Psoas muscle (tissue), 8 donors: ENCODE data around the gene AKAP9. TPM values are rescaled to one million over a fixed set of nuclear protein-coding genes. Genes with fewer than 3 reads are reported as not detected.
"Not testable (repeated sequence)": the region's sequence is repeated elsewhere in the genome, so short reads cannot be mapped to it uniquely, and the experiment has no call there.

ENCODE experiments used
- ATAC-seq, 4 donors: fragments of 200-7000 bp; cut with Tn5 transposase; one replicate each; pipeline ENCODE4 v1.9.1; 2020; ENCODE audit warnings: moderate library complexity in 3 of 4, mild to moderate bottlenecking in 2 of 4
- DNase-seq, 2 donors: peaks; one replicate each; pipeline ENCODE4 v3.0.0-alpha.2; 2020
- H3K27ac ChIP-seq: fragments of 200-600 bp; one replicate; pipeline ENCODE4 v1.8.0; 2022
- H3K27me3 ChIP-seq, 3 donors: fragments of 200-600 bp in 1 of 3; one replicate each; pipeline versions ENCODE4 v1.6.1 to v1.8.0; 2013 to 2022; ENCODE audit warnings: low read length in 2 of 3, mild to moderate bottlenecking in 2 of 3, moderate library complexity in 1 of 3; ENCODE audit not compliant: insufficient read depth in 3 of 3
- H3K36me3 ChIP-seq, 2 donors: fragments of 200-600 bp in 1 of 2; one replicate each; pipeline versions ENCODE4 v1.6.1 to v1.8.0; 2013 to 2022; ENCODE audit warnings: low read depth in 1 of 2, mild to moderate bottlenecking in 1 of 2, moderate library complexity in 1 of 2; ENCODE audit not compliant: insufficient read depth in 1 of 2
- H3K4me1 ChIP-seq: fragments of 200-600 bp; one replicate; pipeline ENCODE4 v1.8.0; 2022
- H3K4me3 ChIP-seq: fragments of 200-600 bp; one replicate; pipeline ENCODE4 v1.8.0; 2022; ENCODE audit warnings: mild to moderate bottlenecking
- H3K9me3 ChIP-seq: fragments of 200-600 bp; one replicate; pipeline ENCODE4 v1.8.0; 2022
- WGBS, 3 donors: extraction: QIAGEN DNeasy Blood & Tissue Kit; methylation state at CpG; one replicate each; pipeline versions ENCODE4 v1.1.6 to v1.1.7; 2013; 5-methylcytosine and 5-hydroxymethylcytosine counted together
- intact Hi-C, 2 donors: fragments of 100-400 bp; cut with DNase I; formaldehyde crosslinking; loops; one replicate each; pipeline versions ENCODE4 v1.11.0 to v1.14.2; 2022
- polyA plus RNA-seq, 3 donors: library from polyadenylated mRNA; stranded (reverse); fragments of 200-250 nt; gene quantifications; one replicate each; pipeline ENCODE4 v1.2.3, GENCODE V29; 2013
- total RNA-seq, 4 donors: library from RNA; stranded (reverse); fragmentation: NEBNext Ultra II Directional in 2 of 4; extraction: Animal tissue kit (Norgen Biotek cat#: 25700) in 2 of 4; gene quantifications; one replicate each; pipeline versions ENCODE4 v1.2.1 to v1.2.4, GENCODE V29; 2021 to 2023
- TF ChIP-seq, protein P1 (sequence below): fragments of 200-600 bp; IDR thresholded peaks from one replicate; pipeline ENCODE4 v1.8.0; 2022; ENCODE audit warnings: antibody characterized with exemption
- donor health status: healthy with polysubstance abuse.
- donor health status: DM: no; HTN: no; CAD: no; lungs with moderate emphysema.
- donor health status: Bipolar disorder and iron deficiency.
- donor health status: healthy.
- donor health status: DM: yes; HTN: yes; CAD: no.
- donor health status: DM: no; HTN: no; CAD: no.
- donor health status: DM: no; HTN: no; CAD: no.
- donor health status: DM: yes; HTN: yes; CAD: no.

Gene AKAP9
- total and polyA plus RNA-seq, 7 donors: 6.0 to 44.4 (median 24.6) TPM

DNA sequence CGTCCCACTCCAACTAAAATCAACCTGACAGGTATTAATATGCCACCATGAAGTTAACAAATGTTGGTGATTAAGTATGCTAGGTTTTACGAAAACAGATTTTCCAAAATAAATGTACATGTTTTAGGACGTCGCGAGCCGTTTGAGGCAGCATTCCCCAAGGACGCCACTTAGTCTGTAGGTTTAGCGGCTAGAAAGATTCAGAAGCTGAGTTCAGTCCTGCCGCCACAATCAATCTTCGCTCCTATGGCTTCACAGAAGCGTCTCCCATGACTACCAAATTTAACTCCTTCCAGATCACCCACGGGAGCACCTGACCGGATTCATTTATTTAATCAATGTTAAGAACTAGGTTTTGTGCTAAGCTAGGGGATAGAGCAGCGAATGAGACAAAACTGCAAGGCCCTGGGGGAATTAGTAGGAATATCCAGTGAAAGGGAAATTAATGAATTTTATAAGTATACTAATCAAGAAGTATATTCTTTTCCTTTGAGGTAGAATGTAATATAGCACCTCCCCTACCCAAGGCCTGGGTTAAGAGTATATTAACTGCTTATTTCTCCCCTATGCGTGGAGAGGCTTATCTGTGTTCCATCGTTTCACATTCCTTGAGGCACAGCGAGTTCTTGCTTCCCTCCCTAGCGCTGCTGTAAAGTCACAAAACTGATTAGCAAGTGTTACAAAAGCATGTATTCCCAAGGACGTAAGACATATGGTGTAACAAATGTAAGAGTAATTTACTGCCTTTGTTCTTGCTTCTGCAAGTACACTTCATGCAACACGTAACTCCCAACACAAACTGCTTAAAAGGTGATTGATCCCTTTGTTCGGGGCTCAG is 194.6 kb downstream of the AKAP9 start:
- no peak for DNase-seq
- Histone ChIP-seq H3K36me3 (peaks cover 0 to 5% of the 10 kb centered on the region in 2 donors), H3K27me3 (no peaks in the 10 kb centered on the region), H3K9me3 (no peaks in the 10 kb centered on the region), H3K4me1 (no peaks in the 10 kb centered on the region), H3K27ac (peak overlapping the region; percentile 84), H3K4me3 (peak overlapping the region; percentile 95)
- WGBS, 3 donors: 33 to 37% (median 36%) methylated on average over 21 of the region's 21 CpGs
- ATAC-seq: no peak
- TF ChIP-seq, protein P1, sequence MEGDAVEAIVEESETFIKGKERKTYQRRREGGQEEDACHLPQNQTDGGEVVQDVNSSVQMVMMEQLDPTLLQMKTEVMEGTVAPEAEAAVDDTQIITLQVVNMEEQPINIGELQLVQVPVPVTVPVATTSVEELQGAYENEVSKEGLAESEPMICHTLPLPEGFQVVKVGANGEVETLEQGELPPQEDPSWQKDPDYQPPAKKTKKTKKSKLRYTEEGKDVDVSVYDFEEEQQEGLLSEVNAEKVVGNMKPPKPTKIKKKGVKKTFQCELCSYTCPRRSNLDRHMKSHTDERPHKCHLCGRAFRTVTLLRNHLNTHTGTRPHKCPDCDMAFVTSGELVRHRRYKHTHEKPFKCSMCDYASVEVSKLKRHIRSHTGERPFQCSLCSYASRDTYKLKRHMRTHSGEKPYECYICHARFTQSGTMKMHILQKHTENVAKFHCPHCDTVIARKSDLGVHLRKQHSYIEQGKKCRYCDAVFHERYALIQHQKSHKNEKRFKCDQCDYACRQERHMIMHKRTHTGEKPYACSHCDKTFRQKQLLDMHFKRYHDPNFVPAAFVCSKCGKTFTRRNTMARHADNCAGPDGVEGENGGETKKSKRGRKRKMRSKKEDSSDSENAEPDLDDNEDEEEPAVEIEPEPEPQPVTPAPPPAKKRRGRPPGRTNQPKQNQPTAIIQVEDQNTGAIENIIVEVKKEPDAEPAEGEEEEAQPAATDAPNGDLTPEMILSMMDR: no peak
- intact Hi-C loops: no loop called here

DNA sequence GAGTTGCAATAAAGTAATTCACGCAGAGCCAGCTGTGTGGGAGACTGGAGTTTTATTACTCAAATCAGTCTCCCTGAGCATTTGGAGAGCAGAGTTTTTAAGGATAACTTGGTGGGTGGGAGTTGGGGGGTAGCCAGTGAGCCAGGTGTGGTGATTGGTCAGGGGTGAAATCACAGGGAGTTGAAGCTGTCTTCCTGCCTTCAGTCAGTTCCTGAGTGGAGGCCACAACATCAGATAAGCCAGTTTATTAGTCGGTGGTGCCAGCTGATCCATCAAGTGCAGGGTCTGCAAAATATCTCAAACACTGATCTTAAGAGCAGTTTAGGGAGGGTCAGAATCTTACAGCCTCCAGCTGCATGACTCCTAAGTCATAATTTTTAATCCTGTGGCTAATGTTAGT is 196.9 kb downstream of the AKAP9 start:
- Histone ChIP-seq H3K27me3 (no peaks in the 10 kb centered on the region), H3K36me3 (no peaks in the 10 kb centered on the region), H3K9me3 (no peaks in the 10 kb centered on the region), H3K4me1 (no peaks in the 10 kb centered on the region), H3K4me3 (no peak overlapping the region), H3K27ac (no peak overlapping the region)
- WGBS, 3 donors: 25 to 36% (median 26%) methylated on average over 2 of the region's 2 CpGs
- ATAC-seq (no peak), DNase-seq (no peak)
- TF ChIP-seq, protein P1: no peak
- intact Hi-C loops: no loop called here

DNA sequence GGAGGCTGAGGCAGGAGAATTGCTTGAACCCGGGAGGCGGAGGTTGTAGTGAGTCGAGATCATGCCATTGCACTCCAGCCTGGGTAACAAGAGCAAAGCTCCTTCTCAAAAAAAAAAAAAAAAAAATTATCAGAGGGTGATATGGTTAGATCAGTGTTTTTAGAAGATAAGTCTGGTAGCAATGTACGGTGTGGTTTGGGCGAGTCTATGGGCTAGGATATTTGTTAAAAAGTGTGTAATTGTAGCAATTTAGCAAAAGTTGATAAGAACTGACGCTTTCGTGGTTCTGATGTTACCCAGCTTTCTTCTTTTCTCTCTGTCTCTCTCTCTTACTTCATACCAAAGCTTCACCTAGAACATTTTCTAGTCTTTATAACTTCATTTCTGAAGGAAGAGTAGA is 200.5 kb downstream of the AKAP9 start:
- DNase-seq: no peak
- Histone ChIP-seq H3K4me3 (no peak overlapping the region), H3K36me3 (no peaks in the 10 kb centered on the region), H3K9me3 (no peaks in the 10 kb centered on the region), H3K27me3 (no peaks in the 10 kb centered on the region), H3K4me1 (no peaks in the 10 kb centered on the region), H3K27ac (no peak overlapping the region)
- intact Hi-C loops: no loop called here
- no peak for ATAC-seq
- 92 to 95% (median 94%) methylated on average over 7 of the region's 7 CpGs for WGBS, 3 donors
- TF ChIP-seq, protein P1: no peak

DNA sequence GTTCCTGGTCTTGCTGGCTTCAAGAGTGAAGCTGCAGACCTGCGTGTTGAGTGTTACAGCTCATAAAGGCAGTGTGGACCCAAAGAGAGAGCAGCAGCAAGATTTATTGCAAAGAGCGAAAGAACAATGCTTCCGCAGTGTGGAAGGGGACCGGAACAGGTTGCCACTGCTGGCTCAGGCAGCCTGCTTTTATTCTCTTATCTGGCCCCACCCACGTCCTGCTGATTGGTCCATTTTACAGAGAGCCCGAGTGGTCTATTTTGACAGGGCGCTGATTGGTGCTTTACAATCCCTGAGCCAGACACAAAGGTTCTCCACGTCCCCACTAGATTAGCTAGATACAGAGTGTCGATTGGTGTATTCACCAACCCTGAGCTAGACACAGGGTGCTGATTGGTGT is 202.1 kb downstream of the AKAP9 start:
- H3K4me3 ChIP-seq, H3K27me3 ChIP-seq, intact Hi-C loops, H3K4me1 ChIP-seq, H3K9me3 ChIP-seq, DNase-seq, H3K27ac ChIP-seq, H3K36me3 ChIP-seq, ATAC-seq: not testable (repeated sequence)
- WGBS, 3 donors: 86 to 92% (median 91%) methylated on average over 9 of the region's 9 CpGs

DNA sequence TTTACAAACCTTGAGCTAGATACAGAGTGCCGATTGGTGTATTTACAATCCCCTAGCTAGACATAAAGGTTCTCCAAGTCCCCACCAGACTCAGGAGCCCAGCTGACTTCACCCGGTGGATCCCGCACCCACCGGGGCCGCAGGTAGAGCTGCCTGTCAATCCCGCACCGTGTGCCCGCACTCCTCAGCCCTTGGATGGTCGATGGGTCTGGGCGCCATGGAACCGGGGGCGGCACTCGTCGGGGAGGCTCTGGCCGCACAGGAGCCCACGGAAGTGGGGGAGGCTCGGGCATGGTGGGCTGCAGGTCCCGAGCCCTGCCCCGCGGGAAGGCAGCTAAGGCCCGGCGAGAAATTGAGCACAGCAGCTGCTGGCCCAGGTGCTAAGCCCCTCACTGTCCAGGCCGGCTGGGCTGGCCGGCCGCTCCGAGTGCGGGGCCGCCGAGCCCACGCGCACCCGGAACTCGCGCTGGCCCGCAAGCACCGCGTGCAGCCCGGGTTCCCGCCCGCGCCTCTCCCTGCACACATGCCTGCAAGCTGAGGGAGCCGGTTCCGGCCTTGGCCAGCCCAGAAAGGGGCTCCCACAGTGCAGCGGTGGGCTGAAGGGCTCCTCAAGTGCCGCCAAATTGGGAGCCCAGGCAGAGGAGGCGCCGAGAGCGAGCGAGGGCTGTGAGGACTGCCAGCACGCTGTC is 202.7 kb downstream of the AKAP9 start:
- H3K27ac ChIP-seq, ATAC-seq, intact Hi-C loops, H3K36me3 ChIP-seq, H3K4me1 ChIP-seq, H3K27me3 ChIP-seq, H3K4me3 ChIP-seq, H3K9me3 ChIP-seq, DNase-seq: not testable (repeated sequence)
- WGBS, 3 donors: 92 to 93% (median 92%) methylated on average over 48 to 50 of the region's 50 CpGs
